GM23248 (cell line): Measurements from ENCODE around the gene ATP8A2. TPM values are rescaled to one million over a fixed set of nuclear protein-coding genes. Genes with fewer than 3 reads are reported as not detected.

Source experiments
- DNase-seq: peaks from one replicate; pipeline ENCODE4 v3.0.0-alpha.2; 2015
- H2AFZ ChIP-seq: fragments of 200-600 bp; sonication (generic); 2 replicates; pipeline ENCODE4 v1.6.1; 2016; ENCODE audit warnings: antibody characterized with exemption
- H3F3A ChIP-seq: fragments of 200-600 bp; sonication (generic); 2 replicates; pipeline ENCODE4 v1.6.1; 2016; ENCODE audit warnings: mild to moderate bottlenecking, antibody characterized with exemption, mixed run types; ENCODE audit not compliant: insufficient read depth
- H3K27ac ChIP-seq: fragments of 200-600 bp; sonication (generic); 2 replicates; pipeline ENCODE4 v1.5.1; 2016; ENCODE audit warnings: mild to moderate bottlenecking
- H3K27me3 ChIP-seq: fragments of 200-600 bp; sonication (generic); replicated peaks from 2 replicates; pipeline ENCODE4 v1.6.1; 2016; ENCODE audit warnings: mild to moderate bottlenecking; ENCODE audit not compliant: insufficient read depth
- H3K36me3 ChIP-seq: fragments of 200-600 bp; sonication (generic); 2 replicates; pipeline ENCODE4 v1.6.1; 2016; ENCODE audit warnings: low read depth, mild to moderate bottlenecking
- H3K4me1 ChIP-seq: fragments of 200-600 bp; sonication (generic); 2 replicates; pipeline ENCODE4 v1.6.1; 2016; ENCODE audit warnings: mild to moderate bottlenecking; ENCODE audit not compliant: insufficient read depth
- H3K4me2 ChIP-seq: fragments of 200-600 bp; sonication (generic); one replicate; pipeline ENCODE4 v1.6.1; 2016; ENCODE audit warnings: mild to moderate bottlenecking; ENCODE audit not compliant: unreplicated experiment
- H3K4me3 ChIP-seq: fragments of 200-600 bp; sonication (generic); 2 replicates; pipeline ENCODE4 v1.5.1; 2016; ENCODE audit warnings: mild to moderate bottlenecking
- H3K79me2 ChIP-seq: fragments of 200-600 bp; sonication (generic); 2 replicates; pipeline ENCODE4 v1.6.1; 2016; ENCODE audit warnings: mild to moderate bottlenecking; ENCODE audit not compliant: insufficient read depth
- H3K9ac ChIP-seq: fragments of 200-600 bp; sonication (generic); 2 replicates; pipeline ENCODE4 v1.6.1; 2016; ENCODE audit warnings: mild to moderate bottlenecking
- H3K9me2 ChIP-seq: fragments of 200-600 bp; sonication (generic); 2 replicates; pipeline ENCODE4 v1.6.1; 2016; ENCODE audit warnings: mixed run types, mild to moderate bottlenecking, moderate library complexity; ENCODE audit not compliant: insufficient read depth
- H3K9me3 ChIP-seq: fragments of 200-600 bp; sonication (generic); one replicate; pipeline ENCODE4 v1.6.1; 2017; ENCODE audit warnings: low read depth
- H4K20me1 ChIP-seq: fragments of 200-600 bp; sonication (generic); 2 replicates; pipeline ENCODE4 v1.6.0; 2016; ENCODE audit not compliant: insufficient read depth
- EZH2 ChIP-seq: fragments of 200-600 bp; sonication (generic); IDR thresholded peaks from 2 replicates; pipeline ENCODE4 v1.6.1; 2018; ENCODE audit warnings: antibody characterized with exemption, mild to moderate bottlenecking; ENCODE audit not compliant: insufficient read depth, poor library complexity, severe bottlenecking
- EZH2phosphoT487 ChIP-seq: fragments of 200-600 bp; sonication (generic); IDR thresholded peaks from 2 replicates; pipeline ENCODE4 v1.6.1; 2018; ENCODE audit warnings: antibody characterized with exemption, moderate library complexity, mild to moderate bottlenecking, low read depth; ENCODE audit not compliant: insufficient read depth
- WGBS, 2 experiments: methylation state at CpG; one replicate each; pipeline ENCODE4 v1.1.6; 2015 to 2017; ENCODE audit warnings: low lambda C conversion rate in 2 of 2, low coverage in 1 of 2; ENCODE audit errors: missing lambda C conversion rate in 2 of 2; 5-methylcytosine and 5-hydroxymethylcytosine counted together
- in situ Hi-C: fragments of 300-500 bp; cut with MboI; formaldehyde crosslinking; loops from 2 replicates; pipeline ENCODE4 v1.15.0; 2020
- polyA plus RNA-seq: library from polyadenylated mRNA; unstranded; fragments of >200 nt; fragmentation: Nextera tagmentation; extraction: Ambion mirVana; gene quantifications from 2 replicates; pipeline ENCODE4 v1.2.1, GENCODE V29; 2016
- total RNA-seq: library from RNA; depleted of rRNA; stranded (reverse); fragments of >200 nt; shearing (Covaris generic); gene quantifications from 2 replicates; pipeline ENCODE4 v1.2.3, GENCODE V29; 2014

ATP8A2 gene
- total and polyA plus RNA-seq, 2 experiments from 2014 or later = under 0.01 to 0.05 TPM

DNA sequence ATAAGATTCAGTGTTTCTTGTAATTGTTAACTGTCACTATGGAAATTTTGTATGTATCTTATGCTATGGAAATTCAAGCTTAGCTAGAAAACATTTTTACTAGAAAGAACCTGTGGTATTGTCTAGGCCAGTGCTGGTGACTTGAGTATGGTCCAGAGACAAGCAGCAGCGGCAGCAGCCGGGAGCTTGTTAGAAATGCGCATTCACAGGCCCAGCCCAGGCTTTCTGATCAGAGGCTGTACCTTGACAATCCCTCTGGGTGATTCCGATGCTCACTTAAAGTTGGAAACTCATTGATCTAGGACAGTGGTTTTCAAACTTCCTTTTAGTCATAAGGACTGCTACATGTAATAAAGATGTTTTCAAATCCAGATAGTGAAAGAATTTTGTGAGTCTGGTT lies 392.6 kb downstream of the ATP8A2 start:
- H3K36me3 ChIP-seq = no peaks in the 10 kb centered on the region
- no peaks in the 10 kb centered on the region for H3K79me2 ChIP-seq
- no peaks in the 10 kb centered on the region for H4K20me1 ChIP-seq
- WGBS, 2 experiments = 47 to 57% methylated on average over 4 of the region's 4 CpGs
- H3K9me2 ChIP-seq = no peaks in the 10 kb centered on the region
- in situ Hi-C loops = no loop called here
- no peaks in the 10 kb centered on the region for H3K9me3 ChIP-seq
- TF ChIP-seq EZH2phosphoT487 (no peak), EZH2 (no peak)
- H3K4me2 ChIP-seq = no peak overlapping the region
- no peak overlapping the region for H2AFZ ChIP-seq
- DNase-seq = no peak
- no peaks in the 10 kb centered on the region for H3K27me3 ChIP-seq
- H3K4me3 ChIP-seq = no peak overlapping the region
- no peak overlapping the region for H3K27ac ChIP-seq
- H3F3A ChIP-seq = no peaks in the 10 kb centered on the region
- H3K4me1 ChIP-seq = no peaks in the 10 kb centered on the region
- no peak overlapping the region for H3K9ac ChIP-seq

DNA sequence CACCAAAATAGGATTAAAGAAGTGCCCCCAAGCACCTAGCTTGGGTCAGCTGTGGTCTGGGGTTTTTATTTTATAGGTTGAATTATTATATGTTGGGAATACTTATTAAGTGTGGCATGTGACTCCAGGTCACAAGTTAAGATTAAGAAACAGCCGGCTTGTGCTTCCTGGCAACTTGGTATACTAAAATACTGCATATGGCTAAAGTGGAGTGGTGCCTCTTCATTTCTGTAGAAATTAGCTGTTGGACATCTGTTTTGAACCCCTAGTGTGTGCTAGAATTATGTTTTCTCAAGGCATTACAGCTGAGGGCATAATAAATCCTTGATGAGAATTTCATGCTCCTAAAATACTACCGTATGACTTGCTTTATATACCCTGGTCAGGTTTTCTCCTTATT lies 393.5 kb downstream of the ATP8A2 start:
- H2AFZ ChIP-seq = no peak overlapping the region
- no peaks in the 10 kb centered on the region for H3K79me2 ChIP-seq
- no peak overlapping the region for H3K9ac ChIP-seq
- no peak overlapping the region for H3K4me3 ChIP-seq
- H4K20me1 ChIP-seq = no peaks in the 10 kb centered on the region
- WGBS, 2 experiments = 59 to 68% methylated on average over 2 of the region's 2 CpGs
- no peaks in the 10 kb centered on the region for H3K36me3 ChIP-seq
- no peaks in the 10 kb centered on the region for H3K9me3 ChIP-seq
- no peaks in the 10 kb centered on the region for H3F3A ChIP-seq
- no peak overlapping the region for H3K27ac ChIP-seq
- no peaks in the 10 kb centered on the region for H3K27me3 ChIP-seq
- in situ Hi-C loops = no loop called here
- no peak overlapping the region for H3K4me2 ChIP-seq
- no peak for TF ChIP-seq EZH2
- TF ChIP-seq EZH2phosphoT487 = no peak
- no peaks in the 10 kb centered on the region for H3K9me2 ChIP-seq
- H3K4me1 ChIP-seq = no peaks in the 10 kb centered on the region
- no peak for DNase-seq

DNA sequence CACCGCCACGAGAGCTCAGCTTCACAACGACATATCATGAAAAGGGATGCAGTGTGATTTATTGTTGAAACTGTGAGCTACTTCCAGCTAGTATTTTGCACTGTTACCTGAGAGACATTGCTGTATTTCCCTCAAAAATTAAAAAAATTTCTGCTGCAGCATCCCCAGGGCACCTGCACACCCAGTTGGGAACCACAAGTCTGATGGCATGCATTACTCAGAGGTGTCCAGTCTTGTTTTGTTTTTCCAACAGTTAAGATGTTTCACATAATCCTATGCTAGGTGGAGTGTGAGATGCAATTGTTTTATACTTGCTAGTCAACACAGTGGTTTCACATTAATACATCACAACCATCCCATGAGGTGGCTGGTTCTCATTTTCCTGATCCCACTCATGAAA lies 394.8 kb downstream of the ATP8A2 start:
- Histone ChIP-seq H3F3A (no peaks in the 10 kb centered on the region), H3K36me3 (no peaks in the 10 kb centered on the region), H3K9me2 (no peaks in the 10 kb centered on the region), H2AFZ (no peak overlapping the region), H3K27me3 (no peaks in the 10 kb centered on the region), H3K4me1 (no peaks in the 10 kb centered on the region), H3K27ac (no peak overlapping the region), H3K4me2 (no peak overlapping the region), H4K20me1 (no peaks in the 10 kb centered on the region), H3K9ac (no peak overlapping the region), H3K9me3 (no peaks in the 10 kb centered on the region), H3K79me2 (no peaks in the 10 kb centered on the region), H3K4me3 (no peak overlapping the region)
- TF ChIP-seq EZH2phosphoT487 (no peak), EZH2 (no peak)
- in situ Hi-C loops = no loop called here
- no peak for DNase-seq
- WGBS, 2 experiments = 27 to 37% methylated on average over 3 of the region's 3 CpGs

DNA sequence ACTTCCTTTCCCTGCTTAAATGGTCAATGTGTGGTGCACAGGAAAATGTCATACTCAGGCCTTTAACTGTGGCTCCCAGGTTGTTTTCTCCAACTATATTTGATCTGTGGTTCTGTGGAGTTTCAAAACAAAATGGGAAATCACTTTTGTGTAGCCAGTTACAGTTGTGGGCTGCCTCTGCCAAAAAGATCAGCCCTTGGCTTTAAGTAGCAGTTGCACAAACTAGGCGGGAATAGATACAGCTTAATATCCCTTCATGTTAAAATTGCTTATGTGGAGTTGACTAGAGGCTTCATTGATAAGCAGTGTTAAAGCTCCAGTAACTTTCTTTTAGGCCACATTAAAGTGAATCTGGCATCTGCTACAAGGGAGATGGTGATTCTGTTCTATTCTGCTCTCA lies 395.2 kb downstream of the ATP8A2 start:
- 0 to 3% methylated on average over 1 of the region's 1 CpG for WGBS, 2 experiments
- TF ChIP-seq EZH2phosphoT487 (no peak), EZH2 (no peak)
- in situ Hi-C loops = no loop called here

DNA sequence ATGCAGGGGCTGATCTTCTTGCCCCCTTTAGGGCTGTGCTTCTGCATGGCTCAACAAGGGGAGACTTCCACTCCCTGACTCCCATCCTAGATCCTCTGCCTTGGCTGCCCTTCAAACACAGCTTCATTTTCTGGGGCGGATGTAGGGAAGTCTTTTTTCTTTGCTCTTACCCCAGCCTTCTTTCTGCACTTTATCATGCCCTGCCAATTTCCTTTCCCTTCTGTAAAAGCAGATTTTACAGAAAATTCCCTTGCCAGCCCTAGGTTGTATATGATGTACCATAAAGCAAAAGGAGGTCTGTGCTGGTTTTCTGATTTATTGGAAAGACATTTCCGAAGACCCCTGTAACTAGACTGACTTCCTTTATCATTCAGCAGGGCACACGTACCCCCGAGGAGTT lies 396.6 kb downstream of the ATP8A2 start:
- Histone ChIP-seq H3K4me3 (no peak overlapping the region), H3K9ac (no peak overlapping the region), H3K4me2 (no peak overlapping the region), H3K27ac (no peak overlapping the region), H3K27me3 (no peaks in the 10 kb centered on the region), H3K9me2 (no peaks in the 10 kb centered on the region), H3K36me3 (no peaks in the 10 kb centered on the region), H3K9me3 (no peaks in the 10 kb centered on the region), H3K4me1 (no peaks in the 10 kb centered on the region), H3K79me2 (no peaks in the 10 kb centered on the region), H2AFZ (no peak overlapping the region), H3F3A (no peaks in the 10 kb centered on the region), H4K20me1 (no peaks in the 10 kb centered on the region)
- in situ Hi-C loops = no loop called here
- DNase-seq = no peak
- 10 to 19% methylated on average over 4 of the region's 4 CpGs for WGBS, 2 experiments
- TF ChIP-seq EZH2 (no peak), EZH2phosphoT487 (no peak)

More for the DNA sequence above, 395.2 kb downstream of the ATP8A2 start:
- Histone ChIP-seq H3K27ac (no peak overlapping the region), H3F3A (no peaks in the 10 kb centered on the region), H3K79me2 (no peaks in the 10 kb centered on the region), H2AFZ (no peak overlapping the region), H3K27me3 (no peaks in the 10 kb centered on the region), H4K20me1 (no peaks in the 10 kb centered on the region), H3K4me1 (no peaks in the 10 kb centered on the region), H3K9me3 (no peaks in the 10 kb centered on the region), H3K4me3 (no peak overlapping the region), H3K4me2 (no peak overlapping the region), H3K9me2 (no peaks in the 10 kb centered on the region), H3K9ac (no peak overlapping the region), H3K36me3 (no peaks in the 10 kb centered on the region)
- DNase-seq = no peak
